ENCODE measurements around the gene PDCL2. TPM values are rescaled to one million over a fixed set of nuclear protein-coding genes. Genes with fewer than 3 reads are reported as not detected.

PDCL2 gene
- total RNA-seq, 2 donors from 2014 or later = not detected

GRCh38 chr4:55545641-55546505 is 46.2 kb downstream of the PDCL2 start:
- intact Hi-C loops (cut with DNase I) = loop anchor here (5.0 to 10.0 kb wide), 2 partner anchors 191 to 199 kb away; partner anchors contain the start of gene SRD5A3 (in 1 of the 2)
- DNase-seq (ENCODE audit: low spot score) = peak; percentile 94

- DNase-seq (ENCODE audit: low spot score) = no peak
- intact Hi-C loops (cut with DNase I) = loop anchor here (5.0 to 10.0 kb wide), 2 partner anchors 190 to 198 kb away; partner anchors contain the start of gene SRD5A3 (in 1 of the 2)
Measured at GRCh38 chr4:55545151-55545550, 46.9 kb downstream of the PDCL2 start.

- intact Hi-C loops (cut with DNase I) = loop anchor here in 1 of 2 donors (10.0 kb wide), 1 partner anchor 189 kb away; no protein-coding TSS in a partner anchor
- no peak for DNase-seq (ENCODE audit: low spot score)
Measured at GRCh38 chr4:55543858-55544257, 48.2 kb downstream of the PDCL2 start.

GRCh38 chr4:55540271-55540670 is 51.8 kb downstream of the PDCL2 start:
- intact Hi-C loops (cut with DNase I) = loop anchor here in 1 of 2 donors (10.0 kb wide), 1 partner anchor 185 kb away; no protein-coding TSS in a partner anchor
- no peak for DNase-seq (ENCODE audit: low spot score)

GRCh38 chr4:55539658-55540057 is 52.4 kb downstream of the PDCL2 start:
- intact Hi-C loops (cut with DNase I) = loop anchor here in 1 of 2 donors (10.0 kb wide), 1 partner anchor 185 kb away; no protein-coding TSS in a partner anchor
- DNase-seq (ENCODE audit: low spot score) = no peak

- intact Hi-C loops (cut with DNase I) = no loop called here
- DNase-seq (ENCODE audit: low spot score) = no peak
Measured at GRCh38 chr4:55538531-55538930, 53.5 kb downstream of the PDCL2 start.

- intact Hi-C loops (cut with DNase I) = no loop called here
- no peak for DNase-seq (ENCODE audit: low spot score)
Measured at GRCh38 chr4:55534306-55534705, 57.7 kb downstream of the PDCL2 start.

GRCh38 chr4:55530691-55531090 is 61.4 kb downstream of the PDCL2 start:
- DNase-seq (ENCODE audit: low spot score) = no peak

GRCh38 chr4:55530167-55530566 is 61.9 kb downstream of the PDCL2 start:
- DNase-seq (ENCODE audit: low spot score) = no peak
- intact Hi-C loops (cut with DNase I) = no loop called here

More at GRCh38 chr4:55530691-55531090, 61.4 kb downstream of the PDCL2 start:
- intact Hi-C loops (cut with DNase I) = no loop called here

- no peak for DNase-seq (ENCODE audit: low spot score)
- intact Hi-C loops (cut with DNase I) = no loop called here
Measured at GRCh38 chr4:55528491-55528890, 63.6 kb downstream of the PDCL2 start.

GRCh38 chr4:55524844-55525571 is 67.0 kb downstream of the PDCL2 start:
- intact Hi-C loops (cut with DNase I) = no loop called here
- DNase-seq (ENCODE audit: low spot score) = no peak

- no peak for DNase-seq (ENCODE audit: low spot score)
- intact Hi-C loops (cut with DNase I) = no loop called here
Measured at GRCh38 chr4:55518442-55518841, 73.6 kb downstream of the PDCL2 start.

- intact Hi-C loops (cut with DNase I) = no loop called here
Measured at GRCh38 chr4:55517526-55518229, 74.4 kb downstream of the PDCL2 start.

GRCh38 chr4:55512922-55513571 is 79.0 kb downstream of the PDCL2 start:
- intact Hi-C loops (cut with DNase I) = no loop called here
- no peak for DNase-seq (ENCODE audit: low spot score)

More at GRCh38 chr4:55517526-55518229, 74.4 kb downstream of the PDCL2 start:
- DNase-seq (ENCODE audit: low spot score) = no peak

- intact Hi-C loops (cut with DNase I) = no loop called here
- no peak for DNase-seq (ENCODE audit: low spot score)
Measured at GRCh38 chr4:55512077-55512476, 80.0 kb downstream of the PDCL2 start.

GRCh38 chr4:55510685-55511084 is 81.4 kb downstream of the PDCL2 start:
- intact Hi-C loops (cut with DNase I) = no loop called here
- DNase-seq (ENCODE audit: low spot score) = no peak

GRCh38 chr4:55509266-55509665 is 82.8 kb downstream of the PDCL2 start:
- no peak for DNase-seq (ENCODE audit: low spot score)
- intact Hi-C loops (cut with DNase I) = no loop called here

- intact Hi-C loops (cut with DNase I) = no loop called here
- no peak for DNase-seq (ENCODE audit: low spot score)
Measured at GRCh38 chr4:55507612-55508011, 84.4 kb downstream of the PDCL2 start.
